PFSK-1 (cell line): ENCODE measurements around the gene POLR3A.
A peak's percentile ranks its signal among the peaks of the same experiment; 100 is the strongest.

Experiments
- FOXP2 ChIP-seq: optimal IDR thresholded peaks from 2 replicates; pipeline ENCODE3; 2011; ENCODE audit warnings: borderline replicate concordance, control low read depth, inconsistent platforms; ENCODE audit not compliant: insufficient read depth; ENCODE audit errors: extremely low read length, extremely low read depth
- POLR2AphosphoS5 ChIP-seq: IDR thresholded peaks from 2 replicates; pipeline ENCODE4 v1.6.1; 2012; ENCODE audit warnings: low read depth, mild to moderate bottlenecking, control low read depth, low read length, moderate library complexity
- SIN3A ChIP-seq: IDR thresholded peaks from 2 replicates; pipeline ENCODE4 v1.6.1; 2012; ENCODE audit warnings: mild to moderate bottlenecking, low read length, moderate library complexity, borderline replicate concordance; ENCODE audit not compliant: insufficient read depth
- TAF1 ChIP-seq: IDR thresholded peaks from 2 replicates; pipeline ENCODE4 v1.6.1; 2012; ENCODE audit warnings: low read length, control low read depth, borderline replicate concordance; ENCODE audit not compliant: insufficient read depth
- TF ChIP-seq, protein P1 (sequence below), 2 experiments: IDR thresholded peaks; 2 replicates each; pipeline versions ENCODE4 v1.6.1 to v1.8.0; 2011 to 2012; ENCODE audit warnings: low read depth in 2 of 2, low read length in 2 of 2, control low read depth in 1 of 2, inconsistent platforms in 1 of 2, mild to moderate bottlenecking in 1 of 2, moderate library complexity in 1 of 2; ENCODE audit not compliant: insufficient read depth in 1 of 2

POLR3A gene

DNA sequence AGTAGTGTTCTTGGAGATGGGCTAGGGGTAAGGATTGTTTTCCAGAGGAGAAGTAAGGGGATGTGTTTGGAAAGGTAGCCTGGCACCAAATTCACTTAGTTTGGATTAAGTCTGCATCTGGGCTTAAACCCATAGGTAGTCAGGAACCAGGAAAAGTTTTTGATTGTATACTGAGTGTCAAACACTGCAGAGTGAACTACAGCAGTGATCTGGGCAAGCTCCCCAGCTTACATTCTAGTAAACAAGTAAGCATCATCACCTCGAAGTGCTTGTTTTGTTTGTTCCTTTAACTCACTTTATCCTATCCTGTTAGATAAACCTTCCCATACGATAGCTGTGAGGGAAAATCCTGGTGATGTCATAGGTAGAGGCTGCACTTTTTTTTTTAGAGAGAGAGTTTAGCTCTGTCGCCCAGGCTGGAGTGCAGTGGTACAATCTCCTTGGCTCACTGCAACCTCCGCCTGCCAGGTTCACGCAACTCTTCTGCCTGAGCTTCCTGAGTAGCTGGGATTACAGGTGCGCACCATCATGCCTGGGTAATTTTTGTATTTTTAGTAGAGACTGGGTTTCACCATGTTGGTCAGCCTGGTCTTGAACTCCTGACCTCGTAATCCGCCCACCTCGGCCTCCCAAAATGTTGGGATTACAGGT is 6.7 kb upstream of the POLR3A start:
- TF ChIP-seq FOXP2 (no peak), SIN3A (no peak), POLR2AphosphoS5 (no peak), TAF1 (no peak)
- TF ChIP-seq, protein P1, sequence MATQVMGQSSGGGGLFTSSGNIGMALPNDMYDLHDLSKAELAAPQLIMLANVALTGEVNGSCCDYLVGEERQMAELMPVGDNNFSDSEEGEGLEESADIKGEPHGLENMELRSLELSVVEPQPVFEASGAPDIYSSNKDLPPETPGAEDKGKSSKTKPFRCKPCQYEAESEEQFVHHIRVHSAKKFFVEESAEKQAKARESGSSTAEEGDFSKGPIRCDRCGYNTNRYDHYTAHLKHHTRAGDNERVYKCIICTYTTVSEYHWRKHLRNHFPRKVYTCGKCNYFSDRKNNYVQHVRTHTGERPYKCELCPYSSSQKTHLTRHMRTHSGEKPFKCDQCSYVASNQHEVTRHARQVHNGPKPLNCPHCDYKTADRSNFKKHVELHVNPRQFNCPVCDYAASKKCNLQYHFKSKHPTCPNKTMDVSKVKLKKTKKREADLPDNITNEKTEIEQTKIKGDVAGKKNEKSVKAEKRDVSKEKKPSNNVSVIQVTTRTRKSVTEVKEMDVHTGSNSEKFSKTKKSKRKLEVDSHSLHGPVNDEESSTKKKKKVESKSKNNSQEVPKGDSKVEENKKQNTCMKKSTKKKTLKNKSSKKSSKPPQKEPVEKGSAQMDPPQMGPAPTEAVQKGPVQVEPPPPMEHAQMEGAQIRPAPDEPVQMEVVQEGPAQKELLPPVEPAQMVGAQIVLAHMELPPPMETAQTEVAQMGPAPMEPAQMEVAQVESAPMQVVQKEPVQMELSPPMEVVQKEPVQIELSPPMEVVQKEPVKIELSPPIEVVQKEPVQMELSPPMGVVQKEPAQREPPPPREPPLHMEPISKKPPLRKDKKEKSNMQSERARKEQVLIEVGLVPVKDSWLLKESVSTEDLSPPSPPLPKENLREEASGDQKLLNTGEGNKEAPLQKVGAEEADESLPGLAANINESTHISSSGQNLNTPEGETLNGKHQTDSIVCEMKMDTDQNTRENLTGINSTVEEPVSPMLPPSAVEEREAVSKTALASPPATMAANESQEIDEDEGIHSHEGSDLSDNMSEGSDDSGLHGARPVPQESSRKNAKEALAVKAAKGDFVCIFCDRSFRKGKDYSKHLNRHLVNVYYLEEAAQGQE (IDR thresholded peaks at IDR 0.05; ENCODE audit: insufficient read depth in 1 of 2, low read depth in 2 of 2, low read length in 2 of 2) = no peak

DNA sequence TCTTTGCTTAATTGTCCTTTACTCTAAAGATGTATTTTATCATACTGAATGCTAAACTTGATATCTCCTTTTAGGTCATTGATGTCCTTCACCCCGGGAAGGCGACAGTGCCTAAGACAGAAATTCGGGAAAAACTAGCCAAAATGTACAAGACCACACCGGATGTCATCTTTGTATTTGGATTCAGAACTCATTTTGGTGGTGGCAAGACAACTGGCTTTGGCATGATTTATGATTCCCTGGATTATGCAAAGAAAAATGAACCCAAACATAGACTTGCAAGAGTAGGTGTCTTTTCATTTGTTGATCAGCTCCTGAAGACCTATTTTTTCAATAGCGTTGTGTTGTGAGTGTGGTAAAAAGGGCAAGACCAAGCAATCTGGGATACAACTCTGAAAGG is 6.1 kb upstream of the POLR3A start:
- TF ChIP-seq, protein P1 (IDR thresholded peaks at IDR 0.05; ENCODE audit: insufficient read depth in 1 of 2, low read depth in 2 of 2, low read length in 2 of 2) = no peak

DNA sequence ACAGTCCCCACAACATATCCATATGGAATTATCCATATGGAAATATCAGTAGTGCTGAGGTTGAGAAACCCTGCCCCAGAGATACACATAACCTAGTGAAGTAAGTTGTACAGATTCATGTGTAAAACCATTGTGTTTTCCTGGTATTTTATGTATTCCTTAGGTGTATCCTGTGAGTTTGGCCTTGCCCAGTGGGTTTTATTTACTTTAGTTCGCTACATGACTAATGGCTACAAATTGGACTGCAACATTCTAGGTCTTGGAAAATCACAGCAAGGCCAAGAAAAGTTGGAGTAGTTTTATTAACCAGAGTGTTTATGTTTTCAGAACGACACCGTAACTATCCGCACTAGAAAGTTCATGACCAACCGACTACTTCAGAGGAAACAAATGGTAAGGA is 5.7 kb upstream of the POLR3A start:
- TF ChIP-seq TAF1 = no peak
- no peak for TF ChIP-seq FOXP2
- TF ChIP-seq POLR2AphosphoS5 = peak; percentile 45

DNA sequence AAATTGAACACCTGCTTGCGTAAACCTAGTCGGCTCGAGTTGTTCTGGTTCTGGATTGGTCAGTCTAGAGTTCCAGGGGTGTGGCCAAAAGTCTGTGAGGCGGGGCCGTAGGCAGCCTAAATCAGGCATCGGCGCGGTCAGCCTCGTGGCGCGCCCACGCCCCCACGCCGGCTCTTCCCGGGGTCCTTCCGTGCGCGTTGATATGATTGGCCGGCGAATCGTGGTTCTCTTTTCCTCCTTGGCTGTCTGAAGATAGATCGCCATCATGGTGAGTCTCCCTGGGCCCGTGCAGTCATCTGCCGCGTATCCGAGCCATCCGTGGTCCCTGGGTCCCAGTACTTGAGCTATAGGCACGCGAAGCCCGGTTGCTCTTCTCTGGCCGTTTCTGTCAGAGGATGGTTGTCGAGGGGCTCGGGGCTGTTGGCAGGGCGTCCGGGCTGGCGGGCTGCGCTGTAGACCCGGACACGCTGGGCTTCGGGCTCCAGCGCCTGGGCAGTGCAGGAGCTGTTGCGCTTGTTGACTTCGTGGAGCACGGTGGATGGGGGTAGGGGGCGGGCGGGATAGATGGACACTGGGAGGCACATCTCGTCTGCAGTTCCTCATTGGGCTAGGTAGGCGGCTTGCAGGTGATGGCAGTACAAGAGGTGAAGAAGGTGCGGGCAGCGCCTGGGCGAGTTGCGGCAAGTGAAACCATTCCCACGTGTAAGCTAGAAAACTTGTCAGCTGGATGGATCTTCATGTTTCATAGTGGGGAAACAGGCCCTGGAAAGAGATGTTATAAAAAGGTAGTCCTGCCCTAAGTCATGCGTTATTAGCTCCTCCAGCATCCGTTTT is 4.5 kb upstream of the POLR3A start, which contains the start of gene RPS24:
Gene RPS24, plus strand, starts transcription at position 227 of the 834 bp plus-strand sequence. Its CDS starts 39 bp downstream, at position 266.
- TF ChIP-seq TAF1 (peak; percentile 98; the same call in 1 of the 2 replicates), POLR2AphosphoS5 (peak; percentile 99), SIN3A (no peak), FOXP2 (no peak)
- TF ChIP-seq, protein P1 (IDR thresholded peaks at IDR 0.05; ENCODE audit: insufficient read depth in 1 of 2, low read depth in 2 of 2, low read length in 2 of 2) = peak; percentile 33 to 67; a peak in 2 of 4 replicates

GRCh38 chr10:78033387-78033636 is 4.0 kb upstream of the POLR3A start:
- TF ChIP-seq FOXP2 = no peak
- TF ChIP-seq, protein P1 (IDR thresholded peaks at IDR 0.05; ENCODE audit: insufficient read depth in 1 of 2, low read depth in 2 of 2, low read length in 2 of 2) = no peak
- no peak for TF ChIP-seq POLR2AphosphoS5
- no peak for TF ChIP-seq SIN3A
- TF ChIP-seq TAF1 = no peak
